ENCODE results near the gene PEX12. TPM values are rescaled to one million over a fixed set of nuclear protein-coding genes. Genes with fewer than 3 reads are reported as not detected.

PEX12 gene
- total RNA-seq, 1 experiment from 2014 or later = 5.2 TPM

DNA sequence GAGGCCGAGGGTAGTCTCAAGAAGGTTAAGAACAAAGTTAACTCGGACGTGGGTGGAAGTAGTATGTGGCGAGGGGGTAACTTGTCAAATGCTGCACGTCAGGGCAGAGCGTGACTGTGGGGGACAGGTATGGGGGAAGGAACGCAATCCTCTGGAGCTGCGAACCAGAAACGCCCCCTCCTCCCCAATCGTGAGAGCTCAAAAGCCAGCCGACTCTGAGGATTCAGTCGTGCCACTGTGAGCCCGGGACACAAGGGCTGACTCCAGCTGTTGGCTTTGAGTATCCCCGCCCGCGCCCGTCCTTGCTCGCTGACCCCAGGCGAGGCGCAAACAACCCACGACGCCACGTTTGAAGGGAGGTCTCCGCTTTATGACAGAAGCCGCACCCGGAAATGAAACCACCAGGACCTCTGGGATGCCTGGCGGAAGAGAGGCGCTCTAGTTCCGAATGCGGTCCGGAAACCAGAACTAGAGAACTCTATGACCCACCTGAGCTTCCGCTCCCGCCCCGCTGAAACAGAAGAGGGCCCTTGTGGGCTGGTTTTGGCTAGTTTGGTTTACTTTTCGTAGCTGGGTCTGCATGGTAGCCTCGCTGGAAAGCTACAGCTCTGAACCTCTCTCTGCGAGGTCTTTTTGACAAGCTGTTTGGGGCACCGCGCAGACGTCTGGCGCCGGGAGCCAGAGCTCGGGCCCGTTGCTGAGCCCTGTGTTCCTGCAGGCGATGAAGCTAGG is at the start of gene PEX12 (continued):
- TF ChIP-seq, protein P1, sequence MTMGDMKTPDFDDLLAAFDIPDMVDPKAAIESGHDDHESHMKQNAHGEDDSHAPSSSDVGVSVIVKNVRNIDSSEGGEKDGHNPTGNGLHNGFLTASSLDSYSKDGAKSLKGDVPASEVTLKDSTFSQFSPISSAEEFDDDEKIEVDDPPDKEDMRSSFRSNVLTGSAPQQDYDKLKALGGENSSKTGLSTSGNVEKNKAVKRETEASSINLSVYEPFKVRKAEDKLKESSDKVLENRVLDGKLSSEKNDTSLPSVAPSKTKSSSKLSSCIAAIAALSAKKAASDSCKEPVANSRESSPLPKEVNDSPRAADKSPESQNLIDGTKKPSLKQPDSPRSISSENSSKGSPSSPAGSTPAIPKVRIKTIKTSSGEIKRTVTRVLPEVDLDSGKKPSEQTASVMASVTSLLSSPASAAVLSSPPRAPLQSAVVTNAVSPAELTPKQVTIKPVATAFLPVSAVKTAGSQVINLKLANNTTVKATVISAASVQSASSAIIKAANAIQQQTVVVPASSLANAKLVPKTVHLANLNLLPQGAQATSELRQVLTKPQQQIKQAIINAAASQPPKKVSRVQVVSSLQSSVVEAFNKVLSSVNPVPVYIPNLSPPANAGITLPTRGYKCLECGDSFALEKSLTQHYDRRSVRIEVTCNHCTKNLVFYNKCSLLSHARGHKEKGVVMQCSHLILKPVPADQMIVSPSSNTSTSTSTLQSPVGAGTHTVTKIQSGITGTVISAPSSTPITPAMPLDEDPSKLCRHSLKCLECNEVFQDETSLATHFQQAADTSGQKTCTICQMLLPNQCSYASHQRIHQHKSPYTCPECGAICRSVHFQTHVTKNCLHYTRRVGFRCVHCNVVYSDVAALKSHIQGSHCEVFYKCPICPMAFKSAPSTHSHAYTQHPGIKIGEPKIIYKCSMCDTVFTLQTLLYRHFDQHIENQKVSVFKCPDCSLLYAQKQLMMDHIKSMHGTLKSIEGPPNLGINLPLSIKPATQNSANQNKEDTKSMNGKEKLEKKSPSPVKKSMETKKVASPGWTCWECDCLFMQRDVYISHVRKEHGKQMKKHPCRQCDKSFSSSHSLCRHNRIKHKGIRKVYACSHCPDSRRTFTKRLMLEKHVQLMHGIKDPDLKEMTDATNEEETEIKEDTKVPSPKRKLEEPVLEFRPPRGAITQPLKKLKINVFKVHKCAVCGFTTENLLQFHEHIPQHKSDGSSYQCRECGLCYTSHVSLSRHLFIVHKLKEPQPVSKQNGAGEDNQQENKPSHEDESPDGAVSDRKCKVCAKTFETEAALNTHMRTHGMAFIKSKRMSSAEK (CRISPR knock-in tag; IDR thresholded peaks at IDR 0.05; ENCODE audit: borderline replicate concordance) = no peak
- no peak for TF ChIP-seq PRRX2 (CRISPR knock-in tag; IDR thresholded peaks at IDR 0.05)
- TF ChIP-seq RORB (CRISPR knock-in tag; IDR thresholded peaks at IDR 0.05) = no peak
- TF ChIP-seq JUN (CRISPR knock-in tag; IDR thresholded peaks at IDR 0.05) = no peak
- TF ChIP-seq, protein P2, sequence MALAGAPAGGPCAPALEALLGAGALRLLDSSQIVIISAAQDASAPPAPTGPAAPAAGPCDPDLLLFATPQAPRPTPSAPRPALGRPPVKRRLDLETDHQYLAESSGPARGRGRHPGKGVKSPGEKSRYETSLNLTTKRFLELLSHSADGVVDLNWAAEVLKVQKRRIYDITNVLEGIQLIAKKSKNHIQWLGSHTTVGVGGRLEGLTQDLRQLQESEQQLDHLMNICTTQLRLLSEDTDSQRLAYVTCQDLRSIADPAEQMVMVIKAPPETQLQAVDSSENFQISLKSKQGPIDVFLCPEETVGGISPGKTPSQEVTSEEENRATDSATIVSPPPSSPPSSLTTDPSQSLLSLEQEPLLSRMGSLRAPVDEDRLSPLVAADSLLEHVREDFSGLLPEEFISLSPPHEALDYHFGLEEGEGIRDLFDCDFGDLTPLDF (CRISPR knock-in tag; IDR thresholded peaks at IDR 0.05) = no peak
- TF ChIP-seq HMGA2 (CRISPR knock-in tag; IDR thresholded peaks at IDR 0.05) = no peak
- TF ChIP-seq, protein P3, sequence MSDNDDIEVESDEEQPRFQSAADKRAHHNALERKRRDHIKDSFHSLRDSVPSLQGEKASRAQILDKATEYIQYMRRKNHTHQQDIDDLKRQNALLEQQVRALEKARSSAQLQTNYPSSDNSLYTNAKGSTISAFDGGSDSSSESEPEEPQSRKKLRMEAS (CRISPR knock-in tag; IDR thresholded peaks at IDR 0.05) = peak; percentile 32; the same call in 1 of the 2 replicates
- TF ChIP-seq JAZF1 (CRISPR knock-in tag; IDR thresholded peaks at IDR 0.05) = no peak
- TF ChIP-seq NFATC4 (CRISPR knock-in tag; IDR thresholded peaks at IDR 0.05) = no peak

DNA sequence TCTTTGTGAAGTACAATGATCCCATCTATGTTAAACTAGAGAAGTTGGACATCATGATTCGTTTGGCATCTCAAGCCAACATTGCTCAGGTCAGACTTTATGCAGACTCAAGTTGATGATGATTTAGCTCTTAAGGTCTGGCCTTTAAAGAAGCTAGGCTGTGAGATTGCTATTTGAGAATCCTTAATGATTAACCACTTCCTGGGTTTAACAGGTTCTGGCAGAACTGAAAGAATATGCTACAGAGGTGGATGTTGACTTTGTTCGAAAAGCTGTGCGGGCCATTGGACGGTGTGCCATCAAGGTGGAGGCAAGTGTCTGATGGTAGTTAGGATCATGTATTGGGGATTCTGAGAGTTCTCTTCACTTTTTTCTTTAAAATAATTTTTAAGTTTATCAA is 49.0 kb upstream of the PEX12 start:
- no peaks in the 10 kb centered on the region for H3K9me3 Mint-ChIP-seq
- ChIA-PET CTCF (interaction anchor here (0.6 kb wide), 1 partner anchor 42 kb away, joined by 5 read pairs; no protein-coding TSS in a partner anchor), POLR2A (no interaction called here)
- H3K27ac Mint-ChIP-seq = no peak overlapping the region
- no peak for DNase-seq (ENCODE audit: low spot score)
- H3K4me3 Mint-ChIP-seq = no peak overlapping the region
- TF ChIP-seq GTF2I (CRISPR knock-in tag; conservative IDR thresholded peaks at IDR 0.05) = no peak
- TF ChIP-seq, protein P4, sequence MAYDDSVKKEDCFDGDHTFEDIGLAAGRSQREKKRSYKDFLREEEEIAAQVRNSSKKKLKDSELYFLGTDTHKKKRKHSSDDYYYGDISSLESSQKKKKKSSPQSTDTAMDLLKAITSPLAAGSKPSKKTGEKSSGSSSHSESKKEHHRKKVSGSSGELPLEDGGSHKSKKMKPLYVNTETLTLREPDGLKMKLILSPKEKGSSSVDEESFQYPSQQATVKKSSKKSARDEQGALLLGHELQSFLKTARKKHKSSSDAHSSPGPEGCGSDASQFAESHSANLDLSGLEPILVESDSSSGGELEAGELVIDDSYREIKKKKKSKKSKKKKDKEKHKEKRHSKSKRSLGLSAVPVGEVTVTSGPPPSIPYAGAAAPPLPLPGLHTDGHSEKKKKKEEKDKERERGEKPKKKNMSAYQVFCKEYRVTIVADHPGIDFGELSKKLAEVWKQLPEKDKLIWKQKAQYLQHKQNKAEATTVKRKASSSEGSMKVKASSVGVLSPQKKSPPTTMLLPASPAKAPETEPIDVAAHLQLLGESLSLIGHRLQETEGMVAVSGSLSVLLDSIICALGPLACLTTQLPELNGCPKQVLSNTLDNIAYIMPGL (CRISPR knock-in tag; IDR thresholded peaks at IDR 0.05) = no peak
- TF ChIP-seq TEAD1 (CRISPR knock-in tag; IDR thresholded peaks at IDR 0.05) = no peak
- no peak for TF ChIP-seq JUN (CRISPR knock-in tag; IDR thresholded peaks at IDR 0.05)
- TF ChIP-seq GRHL2 (CRISPR knock-in tag; IDR thresholded peaks at IDR 0.05; ENCODE audit: insufficient replicate concordance, severe bottlenecking) = no peak
- no peak for TF ChIP-seq NR3C1 (CRISPR knock-in tag; conservative IDR thresholded peaks at IDR 0.05; ENCODE audit: low read depth)
- no peak for TF ChIP-seq SOX15 (CRISPR knock-in tag; IDR thresholded peaks at IDR 0.05)
- TF ChIP-seq, protein P2 (CRISPR knock-in tag; IDR thresholded peaks at IDR 0.05) = no peak
- H3K4me1 Mint-ChIP-seq = no peaks in the 10 kb centered on the region
- ATAC-seq = no peak
- H3K36me3 Mint-ChIP-seq = peaks cover 37% of the 10 kb centered on the region
- H3K27me3 Mint-ChIP-seq (ENCODE audit: low read depth) = no peaks in the 10 kb centered on the region
